ENCODE results near the gene DEFB126.
"Not testable (repeated sequence)": the region's sequence is repeated elsewhere in the genome, so short reads cannot be mapped to it uniquely, and the experiment has no call there.

The DEFB126 gene

GRCh38 chr20:142290-142689 is at the start of gene DEFB126:
Gene DEFB126 (plus strand): TSS chr20:142590. CDS start chr20:142629, 39 bp downstream.
- in situ Hi-C loops (cut with MboI; ENCODE audit: low sequenced_read_pairs): no loop called here

GRCh38 chr20:93641-94040 is 48.7 kb upstream of the DEFB126 start:
- in situ Hi-C loops (cut with MboI; ENCODE audit: low sequenced_read_pairs): no loop called here

- in situ Hi-C loops (cut with MboI; ENCODE audit: low sequenced_read_pairs): no loop called here
Observed at GRCh38 chr20:95215-95614, 47.2 kb upstream of the DEFB126 start.

- in situ Hi-C loops (cut with MboI; ENCODE audit: low sequenced_read_pairs): not testable (repeated sequence)
Observed at GRCh38 chr20:97691-98090, 44.7 kb upstream of the DEFB126 start.

- in situ Hi-C loops (cut with MboI; ENCODE audit: low sequenced_read_pairs): no loop called here
Observed at GRCh38 chr20:101975-102374, 40.4 kb upstream of the DEFB126 start.

GRCh38 chr20:103456-103855 is 38.9 kb upstream of the DEFB126 start:
- in situ Hi-C loops (cut with MboI; ENCODE audit: low sequenced_read_pairs): no loop called here

GRCh38 chr20:112396-112795 is 30.0 kb upstream of the DEFB126 start:
- in situ Hi-C loops (cut with MboI; ENCODE audit: low sequenced_read_pairs): no loop called here

GRCh38 chr20:117518-117917 is 24.9 kb upstream of the DEFB126 start:
- in situ Hi-C loops (cut with MboI; ENCODE audit: low sequenced_read_pairs): no loop called here

- in situ Hi-C loops (cut with MboI; ENCODE audit: low sequenced_read_pairs): not testable (repeated sequence)
Observed at GRCh38 chr20:129786-130323, 12.5 kb upstream of the DEFB126 start.

- in situ Hi-C loops (cut with MboI; ENCODE audit: low sequenced_read_pairs): no loop called here
Observed at GRCh38 chr20:137668-138490, 4.5 kb upstream of the DEFB126 start.

- in situ Hi-C loops (cut with MboI; ENCODE audit: low sequenced_read_pairs): no loop called here
Observed at GRCh38 chr20:145877-146276, 3.5 kb downstream of the DEFB126 start.

GRCh38 chr20:152131-152530 is 9.7 kb downstream of the DEFB126 start:
- in situ Hi-C loops (cut with MboI; ENCODE audit: low sequenced_read_pairs): no loop called here

GRCh38 chr20:157154-157553 is 14.8 kb downstream of the DEFB126 start, which contains the start of gene DEFB127:
Gene DEFB127 (plus strand): TSS chr20:157454. CDS start chr20:157545, 91 bp downstream.
- in situ Hi-C loops (cut with MboI; ENCODE audit: low sequenced_read_pairs): no loop called here

- in situ Hi-C loops (cut with MboI; ENCODE audit: low sequenced_read_pairs): no loop called here
Observed at GRCh38 chr20:164618-165017, 22.2 kb downstream of the DEFB126 start.

GRCh38 chr20:168876-169275 is 26.5 kb downstream of the DEFB126 start:
- in situ Hi-C loops (cut with MboI; ENCODE audit: low sequenced_read_pairs): no loop called here

GRCh38 chr20:184288-184687 is 41.9 kb downstream of the DEFB126 start:
- in situ Hi-C loops (cut with MboI; ENCODE audit: low sequenced_read_pairs): no loop called here

GRCh38 chr20:187733-188132 is 45.3 kb downstream of the DEFB126 start:
- in situ Hi-C loops (cut with MboI; ENCODE audit: low sequenced_read_pairs): no loop called here

- in situ Hi-C loops (cut with MboI; ENCODE audit: low sequenced_read_pairs): no loop called here
Observed at GRCh38 chr20:189611-190010, 47.2 kb downstream of the DEFB126 start, which contains the start of gene DEFB128. Gene DEFB128 (minus strand): TSS chr20:189711. CDS start chr20:189623, 88 bp downstream.

All from hTERT RPE-1 (cell line).